ENCODE results near the gene PGBD2. TPM values are rescaled to one million over a fixed set of nuclear protein-coding genes. Genes with fewer than 3 reads are reported as not detected.
A peak's percentile ranks its signal among the peaks of the same experiment; 100 is the strongest.

The PGBD2 gene, protein sequence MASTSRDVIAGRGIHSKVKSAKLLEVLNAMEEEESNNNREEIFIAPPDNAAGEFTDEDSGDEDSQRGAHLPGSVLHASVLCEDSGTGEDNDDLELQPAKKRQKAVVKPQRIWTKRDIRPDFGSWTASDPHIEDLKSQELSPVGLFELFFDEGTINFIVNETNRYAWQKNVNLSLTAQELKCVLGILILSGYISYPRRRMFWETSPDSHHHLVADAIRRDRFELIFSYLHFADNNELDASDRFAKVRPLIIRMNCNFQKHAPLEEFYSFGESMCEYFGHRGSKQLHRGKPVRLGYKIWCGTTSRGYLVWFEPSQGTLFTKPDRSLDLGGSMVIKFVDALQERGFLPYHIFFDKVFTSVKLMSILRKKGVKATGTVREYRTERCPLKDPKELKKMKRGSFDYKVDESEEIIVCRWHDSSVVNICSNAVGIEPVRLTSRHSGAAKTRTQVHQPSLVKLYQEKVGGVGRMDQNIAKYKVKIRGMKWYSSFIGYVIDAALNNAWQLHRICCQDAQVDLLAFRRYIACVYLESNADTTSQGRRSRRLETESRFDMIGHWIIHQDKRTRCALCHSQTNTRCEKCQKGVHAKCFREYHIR
- total RNA-seq = 12.5 TPM

DNA sequence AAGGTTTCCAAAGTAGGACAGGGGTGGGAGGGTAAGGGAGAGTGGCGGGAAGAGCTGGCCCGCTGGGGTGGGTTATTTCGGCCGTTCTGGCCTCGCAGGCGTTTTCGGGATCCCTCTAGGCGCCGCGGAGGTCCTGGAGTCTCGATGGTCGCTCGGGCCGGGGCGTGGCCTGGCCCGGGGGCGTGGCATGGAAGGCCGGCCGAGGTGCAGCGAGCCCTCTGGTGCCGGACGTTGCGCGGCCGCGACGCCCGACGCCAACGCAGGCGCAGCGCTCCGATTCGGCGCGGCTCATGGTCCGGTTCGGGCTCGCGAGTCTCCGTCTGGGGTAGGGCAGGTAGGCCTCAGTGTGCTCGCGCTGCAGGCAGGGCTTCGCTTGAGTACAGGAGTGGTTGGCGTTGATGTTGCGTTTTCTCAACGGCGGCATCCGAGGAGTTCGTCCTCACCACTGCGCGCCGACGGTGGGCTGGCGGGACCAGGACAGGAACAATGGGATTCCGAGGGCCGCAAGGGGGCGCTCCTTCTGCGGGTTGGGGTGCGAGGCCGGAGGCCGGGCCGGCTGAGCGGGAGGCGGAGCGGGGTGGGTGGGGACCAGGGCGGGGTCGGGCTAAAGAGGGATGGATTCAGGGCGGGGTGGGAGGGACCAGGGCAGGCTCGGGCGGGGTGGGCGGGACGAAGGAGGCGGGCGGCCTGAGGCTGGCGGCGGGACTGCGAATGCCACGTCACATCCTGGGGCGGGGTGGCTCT is at the start of gene PGBD2:
Gene PGBD2 (plus strand): TSS at position 227 of the 744 bp plus-strand sequence. CDS start 7,628 bp downstream, outside the sequence.
- peak in 1 of 2 donors; percentile 57 for TF ChIP-seq POLR2A (IDR thresholded peaks at IDR 0.05)
- TF ChIP-seq, protein P1, sequence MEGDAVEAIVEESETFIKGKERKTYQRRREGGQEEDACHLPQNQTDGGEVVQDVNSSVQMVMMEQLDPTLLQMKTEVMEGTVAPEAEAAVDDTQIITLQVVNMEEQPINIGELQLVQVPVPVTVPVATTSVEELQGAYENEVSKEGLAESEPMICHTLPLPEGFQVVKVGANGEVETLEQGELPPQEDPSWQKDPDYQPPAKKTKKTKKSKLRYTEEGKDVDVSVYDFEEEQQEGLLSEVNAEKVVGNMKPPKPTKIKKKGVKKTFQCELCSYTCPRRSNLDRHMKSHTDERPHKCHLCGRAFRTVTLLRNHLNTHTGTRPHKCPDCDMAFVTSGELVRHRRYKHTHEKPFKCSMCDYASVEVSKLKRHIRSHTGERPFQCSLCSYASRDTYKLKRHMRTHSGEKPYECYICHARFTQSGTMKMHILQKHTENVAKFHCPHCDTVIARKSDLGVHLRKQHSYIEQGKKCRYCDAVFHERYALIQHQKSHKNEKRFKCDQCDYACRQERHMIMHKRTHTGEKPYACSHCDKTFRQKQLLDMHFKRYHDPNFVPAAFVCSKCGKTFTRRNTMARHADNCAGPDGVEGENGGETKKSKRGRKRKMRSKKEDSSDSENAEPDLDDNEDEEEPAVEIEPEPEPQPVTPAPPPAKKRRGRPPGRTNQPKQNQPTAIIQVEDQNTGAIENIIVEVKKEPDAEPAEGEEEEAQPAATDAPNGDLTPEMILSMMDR (IDR thresholded peaks at IDR 0.05) = peak; percentile 17 to 66 (median 43)
- TF ChIP-seq POLR2AphosphoS5 (IDR thresholded peaks at IDR 0.05; ENCODE audit: insufficient read depth in 1 of 2, low read depth in 1 of 2) = peak; percentile 12 to 86
- peak in 1 of 2 donors; percentile 90 for DNase-seq (ENCODE audit: extremely low spot score in 2 of 2)
- no peaks in the 10 kb centered on the region for H3K9me3 ChIP-seq
- H3K4me1 ChIP-seq = peaks cover 15% of the 10 kb centered on the region
- H3K27me3 ChIP-seq = no peaks in the 10 kb centered on the region
- H3K36me3 ChIP-seq = no peaks in the 10 kb centered on the region
- H3K27ac ChIP-seq = peak within 1 kb of the TSS; percentile 92
- intact Hi-C loops (cut with DNase I) = no loop called here
- peak within 1 kb of the TSS; percentile 66 to 69 for H3K4me3 ChIP-seq

DNA sequence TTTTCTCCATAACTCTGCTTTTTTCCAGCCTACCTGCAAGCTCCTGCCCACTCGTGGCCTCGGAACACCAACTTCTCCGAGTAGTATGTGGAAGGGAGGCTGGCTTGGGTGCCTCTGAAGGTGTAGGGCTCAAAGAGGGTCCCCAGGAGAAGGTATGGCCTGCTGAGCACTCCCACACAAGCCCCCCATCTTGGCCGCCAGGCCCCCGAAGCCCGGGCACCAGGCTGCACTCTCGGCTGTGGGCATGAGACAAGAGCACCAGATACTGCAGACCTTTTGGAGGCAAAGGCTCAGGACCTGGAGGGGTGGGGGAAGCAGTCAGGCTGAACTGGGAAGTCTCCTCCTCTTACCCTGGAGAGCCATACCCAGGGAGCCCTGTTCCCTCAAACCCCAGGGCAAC is 48.8 kb upstream of the PGBD2 start:
- Histone ChIP-seq H3K36me3 (no peaks in the 10 kb centered on the region), H3K4me3 (peak overlapping the region in 1 of 2 donors; percentile 61), H3K4me1 (peaks cover 20% of the 10 kb centered on the region), H3K27ac (no peak overlapping the region), H3K27me3 (no peaks in the 10 kb centered on the region), H3K9me3 (no peaks in the 10 kb centered on the region)
- intact Hi-C loops (cut with DNase I) = no loop called here
- DNase-seq (ENCODE audit: extremely low spot score in 2 of 2) = peak in 1 of 2 donors; percentile 82
- TF ChIP-seq, protein P1 (IDR thresholded peaks at IDR 0.05) = no peak
- TF ChIP-seq POLR2AphosphoS5 (IDR thresholded peaks at IDR 0.05; ENCODE audit: insufficient read depth in 1 of 2, low read depth in 1 of 2) = no peak
- no peak for TF ChIP-seq POLR2A (IDR thresholded peaks at IDR 0.05)

DNA sequence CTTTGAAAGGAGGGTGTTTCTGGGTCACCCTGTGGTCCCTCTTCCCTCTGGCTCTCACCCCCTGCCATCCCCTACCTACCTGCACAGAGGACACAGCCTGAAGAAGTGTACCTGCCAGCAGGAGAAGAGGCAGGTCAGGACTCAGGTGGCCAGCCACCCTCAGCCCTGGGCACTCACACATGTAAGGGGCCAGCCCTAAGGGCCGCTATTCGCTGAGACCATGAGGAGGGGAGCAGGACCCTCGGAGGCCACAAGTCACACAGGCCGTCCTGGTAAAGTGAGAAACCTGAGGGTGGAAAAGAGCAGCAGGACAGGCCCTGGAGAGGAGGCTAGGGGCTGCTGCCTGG is 48.3 kb upstream of the PGBD2 start:
- H3K4me3 ChIP-seq = peak overlapping the region; percentile 55 to 61
- H3K27ac ChIP-seq = peak overlapping the region; percentile 90
- H3K36me3 ChIP-seq = no peaks in the 10 kb centered on the region
- no peaks in the 10 kb centered on the region for H3K27me3 ChIP-seq
- peaks cover 20% of the 10 kb centered on the region for H3K4me1 ChIP-seq
- no peak for TF ChIP-seq POLR2A (IDR thresholded peaks at IDR 0.05)
- TF ChIP-seq POLR2AphosphoS5 (IDR thresholded peaks at IDR 0.05; ENCODE audit: insufficient read depth in 1 of 2, low read depth in 1 of 2) = no peak
- TF ChIP-seq, protein P1 (IDR thresholded peaks at IDR 0.05) = no peak
- intact Hi-C loops (cut with DNase I) = no loop called here
- no peak for DNase-seq (ENCODE audit: extremely low spot score in 2 of 2)
- no peaks in the 10 kb centered on the region for H3K9me3 ChIP-seq

DNA sequence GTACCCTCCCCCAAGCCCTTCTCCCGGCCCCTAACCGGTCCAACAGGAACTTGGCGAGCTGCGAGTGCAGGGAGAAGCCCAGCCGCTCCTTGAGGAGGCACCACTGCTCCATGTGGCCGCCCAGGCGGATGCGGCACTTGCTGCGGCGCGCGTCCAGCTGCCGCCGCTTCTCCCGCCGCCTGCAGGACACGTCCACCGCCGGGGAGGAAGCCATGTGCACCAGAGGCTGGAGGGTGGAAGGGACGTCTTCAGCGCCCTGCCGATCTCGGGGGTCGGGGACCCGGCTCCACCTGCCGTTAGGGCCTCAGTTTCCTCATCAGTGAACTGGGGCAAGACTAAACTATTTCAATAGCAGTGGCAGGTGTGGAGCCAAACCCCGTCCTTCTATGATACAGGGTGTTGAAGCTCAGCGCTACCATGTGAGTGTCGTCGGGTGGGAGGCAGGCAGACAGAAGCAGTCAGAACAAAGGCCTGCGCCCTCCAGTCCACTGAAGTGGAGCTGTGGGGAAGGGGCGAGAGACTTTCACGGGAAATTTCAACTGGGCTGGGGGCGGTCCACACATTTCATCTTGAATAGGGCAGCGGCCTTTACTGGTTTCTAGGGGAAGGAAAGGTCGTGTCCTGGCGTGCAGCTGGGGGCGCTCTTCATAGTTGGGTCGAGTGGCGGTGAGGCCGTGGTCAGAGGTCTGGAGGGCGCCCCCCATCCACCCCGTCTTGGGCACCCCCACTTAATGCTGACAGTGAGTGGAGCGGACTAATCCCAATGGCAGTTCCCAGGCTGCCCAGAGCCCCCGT is 47.7 kb upstream of the PGBD2 start:
- Histone ChIP-seq H3K27ac (peak overlapping the region; percentile 90), H3K36me3 (no peaks in the 10 kb centered on the region), H3K9me3 (no peaks in the 10 kb centered on the region), H3K4me3 (peak overlapping the region; percentile 55 to 61), H3K27me3 (no peaks in the 10 kb centered on the region), H3K4me1 (peaks cover 21% of the 10 kb centered on the region)
- intact Hi-C loops (cut with DNase I) = no loop called here
- TF ChIP-seq POLR2AphosphoS5 (IDR thresholded peaks at IDR 0.05; ENCODE audit: insufficient read depth in 1 of 2, low read depth in 1 of 2) (peak in 1 of 2 donors; percentile 49), POLR2A (IDR thresholded peaks at IDR 0.05) (no peak)
- TF ChIP-seq, protein P1 (IDR thresholded peaks at IDR 0.05) = peak in 1 of 3 experiments; percentile 12
- DNase-seq (ENCODE audit: extremely low spot score in 2 of 2) = peak in 1 of 2 donors; percentile 86
